GM19351 (cell line): ENCODE results near the gene RIT1.
"Not testable (repeated sequence)": the region's sequence is repeated elsewhere in the genome, so short reads cannot be mapped to it uniquely, and the experiment has no call there.

Source experiments
- ATAC-seq: cut with Tn5 transposase; IDR thresholded peaks from one replicate; pipeline ENCODE4 v1.9.1; 2021; ENCODE audit warnings: mild to moderate bottlenecking, moderate library complexity; ENCODE audit not compliant: unreplicated experiment

The RIT1 gene

GRCh38 chr1:155895617-155896016, 15.5 kb downstream of the RIT1 start:
- ATAC-seq = not testable (repeated sequence)

DNA sequence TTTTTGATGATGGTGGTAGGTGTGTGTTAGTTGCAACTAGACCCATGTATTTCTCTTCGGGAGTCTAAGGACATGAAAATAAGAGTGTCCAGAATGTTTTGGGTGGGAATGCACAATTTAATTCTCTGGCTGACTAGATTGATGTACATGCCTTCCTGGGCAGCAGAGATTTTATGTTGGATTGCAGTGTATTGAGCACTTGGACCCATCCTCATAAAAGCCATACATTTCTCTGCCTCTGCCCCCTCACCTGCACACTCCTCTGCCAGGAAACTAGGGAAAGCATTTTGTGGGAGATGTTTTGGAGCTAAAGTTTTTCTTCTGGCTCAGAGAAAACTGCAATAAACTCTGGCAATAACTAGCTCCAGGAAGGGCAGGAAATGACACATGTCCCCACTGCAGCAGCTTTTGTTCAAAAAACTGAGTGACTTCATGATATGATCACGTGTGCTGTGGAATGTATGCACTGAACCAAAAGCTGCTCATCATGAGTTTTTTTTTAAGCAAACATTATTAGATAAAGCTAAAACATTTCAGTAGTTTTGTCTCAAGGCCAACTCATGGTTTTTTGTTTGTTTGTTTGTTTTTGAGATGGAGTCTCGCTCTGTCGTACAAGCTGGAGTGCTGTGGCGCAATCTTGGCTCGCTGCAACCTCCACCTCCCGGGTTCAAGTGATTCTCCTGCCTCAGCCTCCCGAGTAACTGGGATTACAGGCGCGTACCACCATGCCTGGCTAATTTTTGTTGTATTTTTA, 17.6 kb downstream of the RIT1 start:
- ATAC-seq = no peak

GRCh38 chr1:155892796-155893195, 18.4 kb downstream of the RIT1 start:
- no peak for ATAC-seq

DNA sequence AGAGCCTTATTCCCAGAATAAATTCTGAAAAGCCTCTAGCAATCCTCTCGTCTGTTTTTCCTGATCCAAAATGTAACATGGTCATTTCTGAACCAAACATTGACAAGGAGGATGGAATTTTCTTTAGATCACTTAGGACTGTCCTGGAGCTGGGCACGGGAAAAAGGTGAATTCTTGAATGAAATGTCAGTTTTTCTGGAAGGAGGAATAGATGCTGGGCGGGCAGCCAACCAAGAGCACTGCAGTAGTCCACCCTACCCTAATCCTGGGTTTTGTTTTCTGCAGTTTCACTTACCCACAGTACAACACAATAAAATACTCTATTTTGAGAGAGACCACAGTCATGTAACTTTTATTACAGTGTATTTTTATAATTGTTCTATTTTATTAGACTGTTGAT, 20.9 kb downstream of the RIT1 start:
- no peak for ATAC-seq

DNA sequence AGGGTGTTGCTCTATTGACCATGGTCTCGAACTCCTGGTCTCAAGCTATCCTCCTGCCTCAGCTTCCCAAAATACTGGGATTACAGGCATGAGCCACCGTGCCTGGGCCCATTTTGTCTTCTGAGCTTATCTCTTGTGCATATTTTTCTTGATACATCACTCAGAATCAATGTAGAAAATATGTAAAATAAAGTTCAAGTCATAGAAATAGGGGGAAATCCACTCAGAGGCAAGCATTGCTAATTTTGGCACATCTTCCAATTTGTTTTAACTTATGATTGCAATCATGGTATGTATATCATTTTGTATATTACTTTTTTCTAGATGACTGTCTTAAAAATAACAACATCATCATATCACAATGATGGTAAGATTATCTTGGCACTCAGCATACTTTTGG, 21.6 kb downstream of the RIT1 start:
- ATAC-seq = no peak

DNA sequence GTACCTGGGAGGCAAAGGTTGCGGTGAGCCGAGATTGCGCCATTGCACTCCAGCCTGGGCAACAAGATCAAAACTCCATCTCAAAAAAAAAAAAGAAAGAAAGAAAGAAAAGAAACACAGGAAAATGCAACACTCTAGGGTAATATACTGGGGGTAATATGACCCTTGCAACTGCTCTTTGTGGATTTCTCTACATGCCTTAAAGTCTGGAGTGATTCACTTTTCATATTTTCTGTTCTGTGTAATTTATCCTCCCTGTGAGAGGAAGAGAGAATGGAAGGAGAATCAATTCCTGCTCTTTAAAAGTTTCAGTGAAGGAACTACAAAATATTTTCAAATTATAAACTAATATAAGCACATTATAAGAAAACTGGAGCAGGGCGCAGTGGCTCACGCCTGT, 22.7 kb downstream of the RIT1 start:
- no peak for ATAC-seq

DNA sequence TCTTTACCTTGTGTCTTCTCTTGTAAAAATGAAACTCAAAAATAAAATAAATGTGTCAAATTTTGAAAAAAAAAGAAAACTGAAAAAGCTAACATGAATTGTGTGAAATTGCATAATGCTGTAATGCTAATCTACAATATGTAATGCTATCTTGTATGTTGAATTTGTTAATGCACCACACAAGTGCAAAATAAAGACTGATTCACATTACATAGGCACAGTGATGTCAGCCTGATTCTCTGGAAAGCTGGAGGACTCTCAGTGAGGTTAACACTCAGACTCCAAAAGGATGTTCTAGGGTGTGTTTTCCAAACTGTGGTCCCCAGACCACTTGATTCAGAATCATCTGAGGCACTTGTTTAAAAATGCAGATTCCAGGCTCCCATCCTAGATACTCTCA, 26.2 kb downstream of the RIT1 start:
- no peak for ATAC-seq

GRCh38 chr1:155884031-155884960, 26.9 kb downstream of the RIT1 start:
- ATAC-seq = no peak

DNA sequence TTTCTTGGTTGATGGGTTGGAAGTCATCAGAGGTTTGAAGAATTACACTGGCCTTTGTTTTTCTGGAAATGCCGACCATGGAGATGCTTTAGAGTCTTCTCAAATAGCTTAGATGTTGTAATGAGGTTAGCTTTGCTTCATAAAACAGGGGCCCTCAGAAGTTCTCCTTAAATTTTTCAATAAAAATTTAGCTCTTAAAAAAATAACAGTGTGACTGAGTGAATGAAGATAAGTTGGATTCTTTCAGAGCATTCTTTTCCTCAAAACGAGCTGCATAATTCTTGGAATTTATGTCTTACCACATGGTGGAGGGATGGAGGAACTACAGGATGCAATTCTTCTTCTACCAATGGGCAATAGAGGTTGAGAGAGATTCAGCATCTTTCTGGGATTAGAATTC, 28.4 kb downstream of the RIT1 start:
- ATAC-seq = no peak

DNA sequence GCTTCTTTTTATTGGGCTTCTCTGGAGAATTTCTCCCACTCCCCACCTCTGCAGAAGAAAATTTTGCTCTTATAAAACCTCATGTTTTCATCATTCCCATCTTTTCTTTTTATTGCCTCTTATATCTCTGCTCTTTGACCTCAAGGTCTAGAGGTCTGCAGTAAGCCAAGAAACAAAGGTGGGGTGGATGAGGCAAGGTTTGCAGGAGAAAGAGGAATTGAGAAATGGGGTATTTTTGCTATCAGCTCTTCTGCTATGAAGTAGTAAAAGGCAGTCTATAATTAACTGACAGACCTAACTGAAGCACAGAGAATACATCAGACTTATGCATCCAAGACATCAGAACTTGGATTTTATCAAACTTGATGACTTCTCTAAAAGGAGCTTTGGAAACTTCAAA, 28.9 kb downstream of the RIT1 start:
- no peak for ATAC-seq

DNA sequence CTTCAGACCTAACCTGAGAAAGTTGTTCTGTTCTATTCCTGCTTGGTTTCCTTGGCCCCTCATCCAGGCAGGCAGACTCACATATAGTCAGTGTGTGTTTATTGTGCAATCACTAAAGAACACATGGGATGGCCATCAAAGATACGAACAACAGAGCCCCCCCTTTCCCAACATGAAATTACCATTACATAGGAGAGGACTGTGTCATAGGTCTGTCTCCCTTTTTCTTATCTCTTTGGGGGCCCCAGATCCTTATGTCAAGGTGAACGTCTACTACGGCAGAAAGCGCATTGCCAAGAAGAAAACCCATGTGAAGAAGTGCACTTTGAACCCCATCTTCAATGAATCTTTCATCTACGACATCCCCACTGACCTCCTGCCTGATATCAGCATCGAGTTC, 30.2 kb downstream of the RIT1 start:
- ATAC-seq = no peak

- no peak for ATAC-seq
Observed at GRCh38 chr1:155880251-155880650, 30.9 kb downstream of the RIT1 start.

GRCh38 chr1:155877945-155878344, 33.2 kb downstream of the RIT1 start:
- ATAC-seq = no peak

DNA sequence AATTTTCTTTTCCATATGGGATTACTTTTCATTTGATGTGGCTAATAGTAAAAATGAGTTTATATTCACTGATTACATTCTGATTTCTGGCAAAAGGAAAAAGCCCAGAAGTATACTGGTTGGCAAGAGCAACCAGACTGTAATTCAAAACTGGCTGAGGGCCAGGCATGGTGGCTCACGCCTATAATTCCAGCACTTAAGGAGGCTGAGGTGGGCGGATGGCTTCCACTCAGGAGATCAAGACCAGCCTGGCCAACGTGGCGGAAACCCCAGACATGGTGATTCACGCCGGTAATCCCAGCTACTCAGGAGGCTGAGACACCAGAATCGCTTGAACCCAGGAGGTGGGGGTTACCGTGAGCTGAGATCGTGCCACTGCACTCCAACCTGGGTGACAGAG, 37.3 kb downstream of the RIT1 start:
- no peak for ATAC-seq

DNA sequence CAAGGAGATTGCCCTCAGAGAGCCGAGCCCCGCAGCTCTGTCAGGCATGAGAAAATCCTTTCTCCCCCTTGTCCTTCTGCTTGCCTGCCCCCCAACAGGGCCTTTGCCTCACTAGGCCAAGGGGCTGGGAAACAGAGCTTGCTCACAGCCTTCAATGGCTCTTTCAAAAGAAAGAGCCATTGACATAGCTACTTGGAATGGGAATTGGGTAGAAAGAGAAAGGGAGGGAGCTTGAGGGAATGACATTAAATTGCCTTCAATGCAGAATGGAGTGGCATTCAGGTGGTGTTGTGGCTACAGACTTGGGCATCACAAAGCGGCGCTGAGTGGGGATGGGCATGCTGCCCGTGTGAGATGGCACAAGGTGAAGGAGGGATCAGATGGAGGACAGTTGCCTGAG, 38.6 kb downstream of the RIT1 start:
- ATAC-seq = no peak

DNA sequence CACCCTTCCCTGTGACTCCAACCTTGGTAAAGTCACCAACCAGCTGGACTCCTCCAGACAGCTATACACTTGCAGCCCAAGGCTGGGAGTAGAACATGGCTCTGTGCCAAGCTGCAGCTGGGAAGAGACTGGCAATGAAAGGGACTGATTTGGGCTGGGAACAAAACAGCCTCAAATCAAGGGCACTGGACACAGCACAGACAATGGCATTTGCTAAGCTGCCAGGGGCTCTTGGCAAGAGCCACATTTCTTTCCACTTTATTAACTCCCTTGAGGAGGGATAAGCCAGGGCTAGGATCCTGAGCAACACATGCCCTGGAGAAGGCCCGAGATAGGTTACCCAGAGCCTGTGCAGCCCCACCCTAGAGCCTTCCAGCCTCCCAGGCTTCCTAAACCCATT, 39.8 kb downstream of the RIT1 start:
- ATAC-seq = no peak

DNA sequence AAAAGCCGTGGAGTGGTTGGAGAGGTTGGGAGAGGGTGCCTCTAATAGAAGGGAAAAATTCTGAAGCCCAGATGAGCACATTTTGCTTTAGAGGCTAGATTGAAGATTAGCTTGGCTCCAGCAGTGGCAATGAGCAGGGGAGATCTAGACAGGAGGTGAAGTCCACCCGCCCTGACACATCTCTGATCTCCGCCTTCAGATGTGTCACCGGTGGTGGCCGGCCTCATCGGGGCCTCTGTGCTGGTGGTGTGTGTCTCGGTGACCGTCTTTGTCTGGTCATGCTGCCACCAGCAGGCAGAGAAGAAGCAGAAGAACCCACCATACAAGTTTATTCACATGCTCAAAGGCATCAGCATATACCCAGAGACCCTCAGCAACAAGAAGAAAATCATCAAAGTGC, 43.4 kb downstream of the RIT1 start:
- ATAC-seq = no peak

GRCh38 chr1:155864393-155864792, 46.8 kb downstream of the RIT1 start:
- ATAC-seq = no peak

GRCh38 chr1:155861896-155862295, 49.3 kb downstream of the RIT1 start:
- no peak for ATAC-seq

GRCh38 chr1:155860970-155861510, 50.1 kb downstream of the RIT1 start:
- no peak for ATAC-seq

GRCh38 chr1:155859881-155860871, 51.0 kb downstream of the RIT1 start:
- ATAC-seq = no peak
